HG02943 (cell line): ENCODE results near the gene NT5DC1.

ENCODE experiments used
- ATAC-seq: cut with Tn5 transposase; IDR thresholded peaks from one replicate; pipeline ENCODE4 v1.9.1; 2021; ENCODE audit warnings: mild to moderate bottlenecking, low read depth, moderate library complexity; ENCODE audit not compliant: unreplicated experiment

NT5DC1 gene

DNA sequence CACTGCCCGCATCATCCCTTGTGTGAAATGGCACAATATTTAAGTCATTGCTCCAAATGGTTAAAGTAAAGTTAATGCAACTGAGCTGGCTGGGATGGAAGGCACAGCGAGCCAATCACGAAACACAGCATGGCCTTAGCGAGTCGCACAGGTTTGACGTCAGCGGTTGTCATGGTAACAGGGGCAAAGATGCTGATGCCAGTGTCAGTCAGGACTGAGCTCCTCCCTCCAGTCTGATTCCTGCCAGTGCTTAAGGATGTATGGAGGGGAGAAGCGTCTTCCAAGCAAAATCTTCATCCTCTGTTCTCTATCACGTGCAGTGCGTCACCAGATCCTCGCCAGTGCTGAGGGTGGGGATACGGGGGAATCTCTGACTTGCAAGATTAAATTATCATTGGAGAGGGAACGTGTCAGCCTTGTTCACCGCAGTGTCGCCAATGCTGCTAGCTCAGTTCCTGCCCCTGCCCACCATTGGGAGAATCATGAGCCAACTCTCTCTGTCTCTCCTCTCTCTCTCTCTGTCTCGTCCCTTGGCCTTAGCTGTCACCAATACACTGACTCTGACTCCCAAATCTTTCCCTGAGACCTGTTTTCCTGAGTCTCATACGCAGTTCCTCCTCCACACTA is 128.7 kb downstream of the NT5DC1 start:
- no peak for ATAC-seq

DNA sequence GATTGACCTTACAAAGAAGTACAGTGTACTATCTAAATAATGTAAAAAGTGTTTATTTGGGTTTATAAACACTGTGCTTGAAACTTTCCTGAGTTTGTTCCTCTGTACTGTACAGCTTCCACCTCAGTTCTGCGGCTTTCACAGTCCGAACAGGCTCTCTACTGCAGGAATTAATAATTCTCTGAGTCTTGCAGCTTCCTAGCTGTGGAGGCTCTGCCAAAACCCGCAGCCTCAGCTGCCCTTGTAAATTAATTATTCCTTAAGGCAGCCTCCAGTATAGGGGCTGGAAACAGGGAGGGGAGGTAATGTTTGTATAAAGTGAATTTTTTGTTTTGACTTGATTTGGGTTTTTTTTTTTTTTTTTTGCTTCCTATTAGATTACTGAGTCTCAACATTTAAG is 134.0 kb downstream of the NT5DC1 start:
- no peak for ATAC-seq

DNA sequence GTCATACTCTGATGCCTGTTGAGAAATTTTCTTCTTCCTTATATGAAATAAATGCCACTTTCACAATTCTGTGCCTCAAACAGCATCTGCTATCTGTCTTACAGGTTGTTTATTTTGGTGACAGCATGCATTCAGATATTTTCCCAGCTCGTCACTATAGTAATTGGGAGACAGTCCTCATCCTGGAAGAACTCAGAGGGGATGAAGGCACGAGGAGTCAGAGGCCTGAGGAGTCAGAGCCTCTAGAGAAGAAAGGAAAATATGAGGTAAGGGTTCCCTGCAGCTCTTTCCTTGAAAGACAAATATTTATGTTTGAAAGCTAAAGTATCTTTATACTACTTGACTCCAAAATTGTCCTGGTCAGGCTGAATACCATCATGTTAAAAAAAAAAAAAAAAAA is 137.4 kb downstream of the NT5DC1 start:
- ATAC-seq, result no peak

DNA sequence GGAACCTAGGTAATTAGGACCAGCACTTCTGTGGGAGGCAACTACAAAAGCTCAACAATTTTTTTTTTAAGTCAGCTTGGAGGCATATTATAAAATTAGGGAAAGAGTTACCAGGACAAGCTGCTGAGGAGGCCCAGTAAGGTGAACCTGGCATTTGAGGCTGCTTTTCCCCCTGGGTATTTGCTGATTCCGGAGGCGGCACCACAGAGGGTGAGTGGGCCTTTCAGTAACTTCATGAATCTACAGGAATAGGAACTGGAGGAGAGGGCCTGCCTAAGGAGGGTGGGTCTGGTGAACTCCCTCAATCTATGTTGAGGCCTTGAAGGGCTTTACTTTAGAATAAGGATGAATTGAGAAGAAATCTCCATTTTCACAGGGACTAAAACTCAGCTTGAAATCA is 138.6 kb downstream of the NT5DC1 start:
- no peak for ATAC-seq

DNA sequence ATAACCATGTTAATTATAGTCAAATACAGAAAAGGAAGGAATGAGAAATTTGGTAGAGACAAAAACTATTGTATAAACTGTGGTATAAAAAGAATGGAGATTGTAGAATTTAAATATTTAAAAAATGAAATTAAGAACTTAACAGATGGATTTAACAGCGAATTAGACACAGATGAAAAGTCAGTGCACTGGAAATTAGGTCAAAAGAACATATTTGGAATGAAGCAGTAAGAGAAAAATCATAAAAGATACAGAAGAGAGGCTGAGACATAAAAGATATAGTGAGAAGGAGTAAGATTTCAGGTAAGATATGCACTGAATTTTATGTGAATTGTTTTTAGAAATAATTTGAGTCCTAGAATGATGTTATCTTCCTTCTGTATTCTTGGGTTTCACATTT is 139.2 kb downstream of the NT5DC1 start:
- ATAC-seq, result no peak

DNA sequence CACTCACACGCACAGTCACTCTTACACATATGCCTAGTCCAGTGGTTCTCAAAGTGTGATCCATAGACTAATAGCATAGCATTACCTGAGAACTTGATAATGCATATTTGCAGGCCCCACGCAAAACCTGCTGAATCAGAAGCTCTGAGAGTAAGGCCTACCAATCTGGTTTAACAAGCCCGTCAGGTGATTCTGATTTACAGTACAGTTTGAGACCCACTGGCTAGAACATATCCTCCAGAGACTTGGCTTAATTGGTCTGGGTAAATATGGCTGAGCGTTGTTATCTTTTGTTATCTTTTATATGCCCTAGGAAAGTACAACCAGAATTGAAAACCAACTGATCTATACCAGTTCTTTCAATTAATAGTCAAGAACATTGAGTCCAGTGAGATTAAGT is 143.6 kb downstream of the NT5DC1 start:
- no peak for ATAC-seq

DNA sequence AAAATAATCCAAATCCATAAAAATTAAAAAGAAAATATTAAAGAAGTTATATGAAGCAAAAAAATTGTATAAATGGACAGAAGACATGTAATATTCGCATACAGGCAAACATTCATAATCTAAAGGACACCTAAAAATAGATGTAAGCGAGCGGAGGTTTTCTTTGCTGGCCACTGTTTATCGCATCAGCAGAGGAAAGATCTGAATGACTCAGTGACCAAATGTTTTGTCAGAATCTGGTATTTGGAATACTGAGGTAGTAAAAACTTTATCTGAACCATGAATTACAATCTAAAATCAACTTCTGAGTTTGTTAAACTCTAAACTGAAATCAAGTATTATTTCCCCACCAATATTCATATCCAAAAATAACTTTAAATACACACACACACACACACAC is 145.4 kb downstream of the NT5DC1 start:
- no peak for ATAC-seq

DNA sequence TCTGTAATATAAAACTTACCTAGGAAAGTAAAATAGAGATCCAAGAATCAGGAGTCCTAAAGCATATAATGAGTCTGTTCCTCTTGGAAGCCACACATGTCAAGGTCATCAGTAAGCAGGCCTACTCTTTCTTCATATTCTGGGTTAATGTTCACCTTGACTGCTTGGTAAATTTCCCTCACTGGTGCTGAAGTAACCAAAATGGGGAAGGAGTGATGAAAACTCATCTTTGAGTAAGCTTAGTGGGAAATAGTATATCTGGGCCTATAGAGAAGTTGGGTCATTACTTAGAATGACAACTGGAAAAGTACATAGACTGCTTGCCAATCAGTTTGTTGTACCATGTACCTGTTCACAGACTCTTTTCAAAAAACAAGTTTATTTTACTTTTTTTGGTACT is 146.6 kb downstream of the NT5DC1 start:
- no peak for ATAC-seq

DNA sequence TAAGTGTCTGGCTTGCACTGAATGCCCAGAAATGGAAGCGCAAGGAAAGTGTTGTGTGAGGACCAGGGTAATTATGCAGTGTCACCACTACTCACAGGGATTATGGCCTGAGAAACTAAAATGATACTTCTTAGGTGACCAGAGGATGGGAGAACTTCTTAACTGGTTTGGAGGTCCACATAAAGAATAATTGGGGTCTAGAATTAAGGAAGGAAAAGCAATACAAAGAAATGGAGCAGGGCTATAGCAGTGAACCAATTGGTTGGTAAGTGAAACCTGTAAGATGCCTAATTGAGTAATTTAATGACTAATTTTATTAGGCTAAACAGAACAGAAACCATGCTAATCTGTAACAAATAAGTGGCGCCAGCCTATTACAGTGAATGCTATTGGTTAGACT is 147.9 kb downstream of the NT5DC1 start:
- no peak for ATAC-seq

DNA sequence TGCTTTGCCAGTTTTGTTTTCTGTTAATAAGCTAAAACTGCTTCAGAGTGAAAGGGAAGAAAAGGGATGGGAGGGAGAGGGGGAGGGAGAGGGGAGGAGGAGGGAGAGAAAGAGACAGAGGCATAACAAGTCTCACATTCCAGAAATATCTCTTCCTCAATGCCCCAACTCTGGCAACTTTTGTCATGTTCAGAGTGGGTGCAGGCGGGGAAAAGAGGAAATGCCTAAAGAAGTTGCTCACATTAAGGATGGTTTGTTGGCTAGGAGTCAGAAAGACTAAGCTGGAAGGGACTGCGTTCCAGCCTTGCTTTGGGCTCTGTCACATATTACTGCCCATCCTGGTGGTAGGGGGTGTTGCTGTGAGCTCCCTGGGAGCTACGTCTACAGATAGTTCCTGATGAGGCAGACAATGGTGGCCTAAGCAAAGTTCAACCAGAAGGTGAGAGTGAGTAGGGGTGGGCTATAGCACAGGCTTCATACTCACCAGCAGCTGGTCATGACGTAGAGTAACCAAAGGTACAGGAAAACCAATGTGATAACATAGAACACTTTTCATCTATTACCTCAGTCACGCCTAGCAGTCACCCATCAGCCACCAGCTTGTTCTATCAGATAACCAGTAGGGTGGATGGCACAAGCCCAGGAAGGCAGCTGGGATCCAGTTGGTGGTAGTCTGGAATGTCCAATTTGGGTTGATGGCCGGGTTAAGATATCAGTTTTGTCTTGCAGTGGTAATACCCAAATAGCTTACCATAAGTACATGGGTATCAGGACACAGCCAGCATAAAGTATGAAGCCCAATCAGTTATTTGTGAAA is 151.1 kb downstream of the NT5DC1 start:
- no peak for ATAC-seq

DNA sequence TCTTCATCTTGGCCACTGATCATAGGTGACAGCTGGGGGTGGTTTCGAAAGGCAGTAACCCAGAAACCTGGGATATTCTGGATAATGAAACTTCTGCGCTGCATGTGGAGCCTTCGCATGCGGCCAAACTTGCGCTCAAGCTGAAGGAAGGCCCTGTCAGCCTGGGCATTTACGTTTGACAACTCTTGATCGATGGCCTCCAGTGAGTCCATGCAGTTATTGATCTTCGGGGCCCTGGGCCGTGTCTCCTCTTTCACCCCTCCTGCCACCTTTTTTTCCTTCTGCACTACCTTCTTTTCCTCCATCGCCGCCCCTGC is 152.5 kb downstream of the NT5DC1 start:
- no peak for ATAC-seq

DNA sequence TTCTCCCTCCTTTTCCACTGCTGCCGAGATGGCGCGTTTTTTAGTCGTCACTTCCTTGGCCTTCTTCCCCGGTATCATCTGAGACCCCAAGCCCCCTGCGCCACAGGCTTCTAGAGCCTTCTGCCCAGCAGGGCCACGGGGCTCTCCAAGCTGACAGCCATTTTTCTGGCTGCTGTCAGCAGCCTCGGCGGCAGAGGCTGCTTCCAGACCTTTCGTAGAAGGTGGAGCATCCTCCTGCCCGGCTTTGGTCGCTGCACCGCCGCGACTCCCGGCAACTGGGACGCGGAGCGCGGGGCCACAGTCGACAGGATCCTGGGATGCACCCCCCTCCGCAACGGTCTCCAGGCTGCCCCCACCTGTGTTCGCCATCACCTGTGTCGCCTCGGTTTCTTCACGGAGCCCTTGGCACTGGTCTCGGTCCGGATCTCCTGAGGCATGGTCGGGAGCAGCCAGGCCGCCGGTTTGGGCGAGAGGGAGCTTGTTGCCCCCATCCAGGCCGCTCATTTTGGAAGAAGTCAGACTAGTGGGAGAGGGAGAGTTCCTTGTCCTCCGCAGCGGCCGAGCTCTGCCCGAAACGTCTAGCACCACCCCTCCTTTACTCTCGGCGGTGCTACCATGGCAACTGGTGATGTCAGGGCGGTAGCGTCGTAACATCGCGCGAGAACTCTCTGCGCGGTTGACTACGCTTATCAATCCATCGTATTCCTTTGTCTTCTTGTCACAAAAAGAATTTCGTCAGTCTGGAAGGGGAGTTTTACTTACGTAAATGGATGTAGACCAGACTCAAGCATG is 153.0 kb downstream of the NT5DC1 start, which contains the start of gene TSPYL4:
Gene TSPYL4 (minus strand): TSS at position 571 of the 792 bp plus-strand sequence. CDS start 67 bp downstream, at position 504.
- peak; percentile 100 for ATAC-seq

DNA sequence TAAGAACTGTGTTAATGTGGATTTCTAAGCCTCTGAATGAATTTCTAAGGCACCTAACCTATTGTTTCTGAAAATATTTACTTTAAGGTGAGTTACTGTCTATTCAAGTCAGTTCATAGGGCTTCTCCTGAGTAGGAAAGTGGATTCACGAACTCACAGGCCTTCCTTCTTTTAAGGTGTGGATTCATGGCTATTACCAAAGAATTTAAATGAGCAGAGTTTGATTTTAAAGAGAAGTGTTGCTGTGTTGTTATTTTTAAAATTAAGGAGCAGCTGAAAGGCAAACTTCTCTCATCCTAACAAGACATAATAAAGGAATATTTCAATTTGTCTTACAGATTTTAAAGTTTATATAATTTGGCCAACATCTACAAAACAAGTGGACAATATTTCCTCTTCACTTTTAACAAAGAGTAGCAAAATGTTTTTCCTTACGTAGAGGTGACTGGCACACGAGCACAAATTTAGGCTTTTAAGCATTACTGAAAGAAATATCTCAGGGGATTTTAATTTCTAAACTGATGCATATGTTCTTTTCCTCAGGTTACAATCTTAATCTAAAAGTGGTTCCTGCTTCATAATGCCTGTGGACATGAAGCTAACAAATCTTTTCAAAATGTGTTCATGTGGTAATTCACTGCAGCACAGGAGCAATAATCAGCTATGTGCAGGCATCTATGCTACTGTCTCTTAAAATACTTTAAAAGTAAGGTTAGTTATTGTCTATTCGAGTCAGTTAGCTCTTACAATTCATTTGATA is 153.8 kb downstream of the NT5DC1 start:
- peak; percentile 33 for ATAC-seq

DNA sequence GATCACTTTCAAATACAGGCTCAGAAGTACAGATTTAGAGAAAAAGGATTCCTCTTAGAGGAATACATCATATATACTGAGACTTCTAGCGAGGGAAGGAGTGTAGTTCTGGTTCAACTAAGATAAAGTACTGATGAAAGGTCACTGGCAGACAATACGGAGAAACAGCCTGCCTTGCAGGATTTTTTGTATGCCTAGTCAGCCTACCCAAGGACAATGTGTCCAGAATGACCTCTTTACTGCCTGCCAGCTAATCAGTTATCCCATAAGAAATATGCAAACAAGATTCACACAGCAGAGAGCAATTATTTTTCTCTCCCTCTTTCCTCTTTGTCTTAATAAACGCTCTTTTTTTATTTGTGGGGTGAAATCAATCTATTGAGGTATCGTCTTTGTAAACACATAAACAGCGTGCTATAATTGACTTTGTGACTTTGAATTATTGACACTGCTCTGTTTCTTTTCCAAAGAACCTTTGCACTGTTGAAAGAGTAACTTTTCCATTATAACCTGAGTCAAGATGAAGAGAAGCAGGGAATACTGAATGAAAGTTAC is 154.7 kb downstream of the NT5DC1 start:
- ATAC-seq, result no peak

DNA sequence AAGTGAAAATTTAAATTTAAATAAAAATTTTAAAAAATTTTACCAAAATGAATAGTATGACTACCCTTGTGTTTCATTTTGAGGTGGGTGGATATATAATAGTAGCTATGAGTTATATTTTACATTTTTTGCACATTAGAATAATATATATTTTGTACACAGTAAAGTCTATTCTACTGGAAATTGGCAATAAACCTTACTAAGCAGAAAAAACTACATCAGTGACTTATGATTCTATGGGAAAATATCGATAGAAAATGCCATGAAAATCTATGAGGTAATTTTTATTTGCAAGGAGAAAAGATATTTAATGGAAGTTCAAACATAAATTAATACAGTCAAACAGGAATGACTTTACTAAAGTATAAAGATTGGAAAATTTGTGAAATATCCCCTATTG is 156.0 kb downstream of the NT5DC1 start:
- no peak for ATAC-seq

DNA sequence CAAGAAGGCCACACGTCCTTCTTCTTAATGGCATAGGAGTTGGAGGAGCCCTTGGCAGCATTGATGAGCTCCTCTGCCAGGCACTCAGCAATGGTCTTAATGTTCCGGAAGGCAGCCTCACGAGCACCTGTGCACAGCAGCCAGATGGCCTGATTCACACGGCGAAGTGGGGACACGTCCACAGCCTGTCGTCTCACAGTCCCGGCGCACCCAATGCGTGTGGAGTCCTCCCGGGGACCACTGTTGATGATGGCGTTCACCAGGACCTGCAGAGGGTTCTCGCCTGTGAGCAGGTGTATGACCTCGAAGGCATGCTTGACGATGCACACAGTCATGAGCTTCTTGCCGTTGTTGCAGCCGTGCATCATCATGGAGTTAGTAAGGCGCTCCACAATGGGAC is 157.9 kb downstream of the NT5DC1 start:
- no peak for ATAC-seq

DNA sequence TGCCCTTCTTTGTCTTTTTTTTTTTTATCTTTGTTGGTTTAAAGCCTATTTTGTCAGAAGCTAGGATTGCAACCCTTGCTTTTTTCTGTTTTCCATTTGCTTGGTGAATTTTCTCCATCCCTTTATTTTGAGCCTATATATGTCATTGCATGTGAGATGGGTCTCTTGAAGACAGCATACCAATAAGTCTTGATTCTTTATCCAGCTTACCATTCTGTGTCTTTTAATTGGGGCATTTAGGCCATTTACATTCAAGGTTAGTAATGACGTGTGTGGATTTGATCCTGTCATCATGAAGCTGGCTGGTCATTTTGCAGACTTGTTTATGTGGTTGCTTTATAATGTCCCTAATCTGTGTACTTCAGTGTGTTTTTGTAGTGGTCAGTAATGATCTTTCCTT is 162.7 kb downstream of the NT5DC1 start:
- no peak for ATAC-seq

DNA sequence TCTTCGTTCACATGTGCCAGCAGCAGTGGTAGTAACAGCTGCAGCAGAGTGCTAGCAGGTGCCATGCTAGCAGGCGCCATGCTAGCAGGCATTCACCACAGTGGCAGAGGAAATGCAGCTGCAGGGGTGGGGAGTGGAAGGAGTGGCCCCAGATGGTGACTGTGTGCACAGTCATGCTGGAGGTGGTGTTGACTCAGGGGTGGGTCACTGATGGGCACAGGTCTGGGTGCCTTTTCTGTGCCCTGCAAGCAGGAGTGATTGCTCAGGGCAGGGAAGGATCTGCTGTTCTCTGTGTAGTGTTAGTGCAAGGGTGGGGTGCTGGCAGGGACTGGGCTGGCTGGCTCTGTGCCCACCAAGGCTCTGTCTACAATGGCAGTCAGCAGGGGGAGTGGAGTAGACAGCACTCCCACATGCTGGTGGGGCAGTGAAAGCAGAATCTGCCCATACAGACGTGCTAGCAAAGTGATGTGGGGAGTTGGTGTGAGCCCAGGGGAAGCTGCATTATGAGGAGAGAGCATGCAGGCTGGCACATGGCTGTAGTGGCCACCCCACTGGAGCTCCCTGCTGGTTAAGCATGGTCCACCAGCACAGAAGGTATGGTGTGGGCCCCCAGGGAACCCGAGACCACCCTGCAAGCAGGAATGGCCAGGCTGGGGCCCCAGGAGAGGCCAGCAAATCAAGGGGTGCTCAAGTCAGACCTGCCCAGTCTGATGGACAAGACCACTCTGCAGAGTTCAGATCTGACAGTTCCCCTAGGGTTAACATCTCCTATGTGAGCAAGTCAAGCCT is 164.6 kb downstream of the NT5DC1 start:
- ATAC-seq, result no peak

DNA sequence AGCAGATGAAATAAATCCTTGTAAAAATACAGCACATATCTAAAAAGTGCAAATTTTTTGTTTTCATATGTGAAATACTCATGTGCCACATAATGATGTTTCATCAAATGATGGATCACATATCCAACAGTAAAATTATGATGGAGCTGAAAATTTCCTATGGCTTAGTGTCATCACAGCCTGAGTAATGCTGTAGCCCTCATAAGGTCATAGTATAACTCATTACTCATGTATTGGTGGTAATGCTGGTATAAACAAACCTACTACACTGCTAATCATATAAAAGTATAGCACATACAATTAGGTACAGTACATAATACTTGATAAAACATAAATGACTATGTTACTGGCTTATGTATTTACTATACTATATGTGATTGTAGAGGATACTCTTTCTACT is 166.2 kb downstream of the NT5DC1 start:
- no peak for ATAC-seq
